D341Med (cell line): Measurements from ENCODE around the gene PI4KA.
"Not testable (repeated sequence)": the region's sequence is repeated elsewhere in the genome, so short reads cannot be mapped to it uniquely, and the experiment has no call there.

Experiments
- DNase-seq: peaks from one replicate; pipeline ENCODE4 v3.0.0; 2012; ENCODE audit warnings: low spot score

Gene PI4KA

DNA sequence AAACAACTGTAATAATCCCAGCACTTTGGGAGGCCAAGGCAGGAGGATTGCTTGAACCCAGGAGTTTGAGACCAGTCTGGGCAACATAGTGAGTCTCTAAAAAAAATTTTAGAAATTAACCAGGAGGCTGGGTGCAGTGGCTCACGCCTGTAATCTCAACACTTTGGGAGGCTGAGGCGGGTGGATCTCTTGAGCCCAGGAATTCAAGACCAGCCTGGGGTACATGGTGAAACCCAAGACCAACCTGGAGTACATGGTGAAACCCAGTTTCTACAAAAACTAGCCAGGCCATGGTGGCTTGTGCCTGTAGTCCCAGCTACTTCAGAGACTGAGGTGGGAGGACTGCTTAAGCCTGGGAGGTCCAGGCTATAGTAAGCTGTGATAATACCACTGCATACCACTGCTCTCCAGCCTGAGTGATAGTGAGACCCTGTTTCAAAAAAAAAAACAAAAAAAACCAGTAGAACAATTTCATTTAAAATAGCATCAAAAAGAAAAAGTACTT lies 11.2 kb downstream of the PI4KA start:
- no peak for DNase-seq

DNA sequence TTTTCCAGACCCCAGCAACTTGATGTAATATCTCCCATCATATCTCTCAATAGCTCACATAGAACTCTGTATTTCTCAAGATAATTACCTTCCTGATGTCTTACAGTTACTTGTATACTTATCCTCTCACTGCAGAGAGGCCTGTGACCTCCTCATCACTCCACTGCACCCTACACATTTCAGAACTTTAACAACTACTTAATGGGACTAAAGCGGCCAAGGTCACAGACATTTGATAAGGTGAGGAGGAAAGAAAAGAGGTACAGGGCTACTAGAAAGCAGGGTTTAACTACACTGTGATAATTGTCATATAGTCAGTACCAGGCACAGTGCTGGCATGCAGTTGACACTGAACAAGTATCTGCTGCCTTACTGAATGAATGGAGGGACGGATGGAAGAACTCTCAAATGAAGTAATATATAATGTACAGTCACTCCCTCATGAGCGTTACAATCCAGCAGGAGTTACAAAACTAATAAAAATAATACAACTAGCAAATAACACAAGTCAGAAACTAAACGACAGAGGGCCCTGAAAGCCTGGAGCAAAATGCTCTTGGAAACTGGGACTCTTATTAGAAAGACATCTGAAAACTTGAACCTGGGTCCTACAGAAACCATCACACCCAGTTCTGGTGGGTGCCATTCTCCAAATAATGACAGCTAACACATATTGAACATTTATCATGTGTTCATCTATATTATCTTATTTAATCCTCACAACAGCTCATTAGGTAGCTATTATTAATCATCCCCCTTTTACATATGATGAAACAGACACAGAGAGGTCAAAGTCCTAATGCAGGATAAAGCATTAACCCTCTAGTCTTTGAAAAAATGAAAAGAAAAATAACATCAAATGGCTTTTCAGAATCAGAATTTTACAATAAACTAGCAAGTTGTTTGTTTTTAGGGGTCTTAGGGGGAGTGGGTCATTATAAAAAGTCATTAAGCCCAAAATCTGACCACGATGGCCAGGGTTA lies 14.3 kb downstream of the PI4KA start:
- no peak for DNase-seq

DNA sequence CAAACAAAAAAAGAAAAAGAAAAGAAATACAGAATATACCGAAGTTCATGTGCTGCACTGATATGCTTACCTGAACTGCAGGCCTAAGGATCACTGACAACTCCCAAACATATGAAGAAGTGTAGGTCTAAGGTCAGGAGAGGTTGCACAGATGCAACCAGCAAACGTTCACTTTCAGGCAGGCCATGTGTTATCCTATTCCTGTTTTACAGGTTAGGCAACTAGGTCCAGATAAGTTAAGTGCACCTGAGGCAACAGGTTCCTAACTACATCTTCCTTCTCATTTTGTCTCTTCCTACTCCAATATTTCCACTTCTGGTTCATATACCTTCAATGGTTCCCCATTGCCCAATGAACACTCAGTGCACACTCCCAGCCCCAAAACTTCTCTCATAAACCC lies 15.1 kb downstream of the PI4KA start:
- no peak for DNase-seq

DNA sequence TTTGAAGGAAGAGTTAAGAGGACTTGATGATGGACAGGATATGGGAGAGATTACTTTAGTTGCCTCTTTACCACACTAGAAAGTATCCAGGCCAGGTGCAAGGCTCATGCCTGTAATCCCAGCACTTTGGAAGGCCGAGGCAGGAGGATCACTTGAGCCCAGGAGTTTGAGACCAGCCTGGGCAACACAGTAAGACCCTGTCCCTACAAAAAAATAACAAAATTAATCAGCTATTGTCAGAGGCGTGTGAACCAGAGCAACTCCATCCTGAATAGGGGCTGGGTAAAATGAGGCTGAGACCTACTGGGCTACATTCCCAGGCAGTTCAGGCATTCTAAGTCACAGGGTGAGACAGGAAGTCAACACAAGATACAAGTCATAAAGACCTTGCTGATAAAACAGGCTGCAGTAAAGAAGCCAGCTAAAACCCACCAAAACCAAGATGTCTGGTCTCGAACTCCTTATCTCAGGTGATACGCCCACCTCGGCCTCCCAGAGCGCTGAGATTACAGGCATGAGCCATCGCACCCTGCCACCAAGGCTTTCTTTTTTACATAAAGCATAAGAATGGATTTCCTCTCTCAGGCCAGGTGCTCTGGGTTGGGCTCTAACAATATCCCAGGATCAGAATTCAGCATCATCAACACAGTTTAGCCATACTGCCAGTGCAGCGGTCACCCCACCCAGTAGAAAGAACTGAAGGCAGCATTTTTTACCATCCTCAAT lies 17.8 kb downstream of the PI4KA start:
- no peak for DNase-seq

DNA sequence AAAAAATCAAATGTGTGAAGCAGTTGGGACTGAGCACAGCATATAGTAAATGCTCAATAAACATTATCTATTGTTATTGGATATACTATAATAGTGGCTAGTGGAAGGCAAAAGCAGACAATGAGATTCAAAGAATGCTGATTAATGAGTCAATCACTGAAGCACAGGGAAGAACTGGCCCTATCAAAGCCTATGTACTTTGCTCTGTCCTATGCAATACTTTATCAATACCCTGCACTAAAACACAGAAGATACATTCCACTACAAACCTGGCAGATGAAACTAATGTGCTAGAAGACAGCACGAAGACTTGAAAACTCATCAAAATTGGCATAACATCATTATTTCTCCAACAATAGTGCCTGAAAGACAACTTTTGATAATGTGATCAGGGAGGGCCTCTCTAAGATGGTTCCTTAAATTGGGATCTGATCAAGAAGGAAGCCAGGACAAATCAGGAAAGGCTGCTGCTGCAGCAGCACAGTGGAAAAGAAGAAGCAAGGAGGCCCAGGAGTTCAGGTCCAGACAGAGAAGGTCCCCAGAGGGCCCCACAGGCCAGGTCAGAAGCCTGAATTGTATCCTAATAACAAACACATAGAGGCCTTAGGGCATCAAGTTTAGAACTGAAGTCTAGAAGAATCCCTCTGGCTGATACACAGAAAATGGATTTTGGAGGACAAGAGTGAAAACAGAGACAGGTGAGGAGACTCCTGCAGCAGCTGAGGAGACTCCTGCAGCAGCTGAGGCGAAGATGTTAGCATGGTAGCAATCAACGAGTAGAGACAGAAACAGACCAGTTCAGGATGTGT lies 18.6 kb downstream of the PI4KA start:
- no peak for DNase-seq

DNA sequence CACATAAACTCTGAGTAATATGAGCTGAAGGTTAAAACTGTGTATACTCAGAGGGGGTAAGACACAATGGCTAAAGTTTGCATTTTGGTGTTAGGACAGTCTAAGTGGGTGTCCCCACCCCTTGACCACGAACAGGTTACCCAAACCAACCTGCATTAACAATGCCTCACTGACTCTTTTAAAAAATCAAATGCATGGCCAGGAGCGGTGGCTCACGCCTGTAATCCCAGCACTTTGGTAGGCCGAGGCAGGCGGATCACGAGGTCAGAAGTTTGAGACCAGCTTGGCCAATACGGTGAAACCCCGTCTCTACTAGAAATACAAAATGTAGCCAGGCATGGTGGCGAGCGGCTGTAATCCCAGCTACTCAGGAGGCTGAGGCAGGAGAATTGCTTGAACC lies 19.3 kb downstream of the PI4KA start:
- not testable (repeated sequence) for DNase-seq

DNA sequence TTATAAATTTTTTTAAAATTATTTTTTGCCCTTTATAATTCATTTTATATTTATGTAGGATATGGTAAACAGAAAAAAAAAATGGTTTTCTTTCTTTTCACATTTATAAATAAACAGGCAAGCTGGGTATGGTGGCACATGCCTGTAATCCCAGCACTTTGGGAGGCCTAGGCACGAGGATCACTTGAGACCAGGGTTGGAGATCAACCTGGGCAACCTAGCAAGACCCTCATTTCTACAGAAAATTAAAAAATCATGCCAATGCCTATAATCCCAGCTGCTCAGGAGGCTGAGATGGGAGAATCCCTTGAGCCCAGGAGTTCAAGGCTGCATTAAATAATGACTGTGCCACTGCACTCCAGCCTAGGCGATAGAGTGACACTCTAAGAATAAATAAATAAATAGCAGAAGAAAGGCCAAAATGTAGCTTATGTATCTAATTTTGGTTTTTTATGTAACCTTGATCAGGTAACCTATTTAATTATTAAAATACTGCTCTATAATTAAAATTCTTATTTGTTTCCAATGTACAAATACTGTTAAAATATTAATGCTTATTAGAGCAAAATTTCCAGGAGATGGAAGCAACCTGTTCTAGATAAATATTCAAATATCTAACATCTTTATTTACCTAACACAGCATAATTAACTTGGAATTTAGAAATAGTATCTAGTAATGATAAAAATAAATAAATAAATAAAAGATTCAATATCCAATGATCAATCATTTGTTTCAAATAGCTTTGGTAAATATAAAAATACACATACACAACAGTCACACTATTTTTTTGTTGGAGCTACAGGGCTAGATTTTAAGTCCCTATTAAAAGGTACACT lies 21.4 kb downstream of the PI4KA start:
- DNase-seq = no peak

DNA sequence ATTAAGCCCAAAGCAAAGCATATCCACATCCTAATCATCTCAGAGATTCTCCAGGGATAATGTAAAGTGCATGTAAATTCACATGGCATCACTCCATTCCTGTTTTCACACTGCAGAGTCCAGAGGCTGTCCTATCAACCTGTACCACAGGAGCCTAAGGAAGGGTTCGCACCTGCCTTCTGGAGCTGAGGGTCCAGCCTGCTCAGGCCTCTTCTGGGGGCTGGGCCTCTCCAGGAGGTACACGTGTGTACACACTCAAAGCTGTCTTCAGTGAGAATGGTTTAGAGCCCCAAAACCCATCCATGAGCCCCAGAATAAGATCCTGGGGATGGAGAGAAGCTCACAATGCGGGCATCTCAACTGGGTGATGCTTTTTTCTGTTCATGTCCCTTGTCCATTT lies 23.9 kb downstream of the PI4KA start:
- DNase-seq = no peak

DNA sequence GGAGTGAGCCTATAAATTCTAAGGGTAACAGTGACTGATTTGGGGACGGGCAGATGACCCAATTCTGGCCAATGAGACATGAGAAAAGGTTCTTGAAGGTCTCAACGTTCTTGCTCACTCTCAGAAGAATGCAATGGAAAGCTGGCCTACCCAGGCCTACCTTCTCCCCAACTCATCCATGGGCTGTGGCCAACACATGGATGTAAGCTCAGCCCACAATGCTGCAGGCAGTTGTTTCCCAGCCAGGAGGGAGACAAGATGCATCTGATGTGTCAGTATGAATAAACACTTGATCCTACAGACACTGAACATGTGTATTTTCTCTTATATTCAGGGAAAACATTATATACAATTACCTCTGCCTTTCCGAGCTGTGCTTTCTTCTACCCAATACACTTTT lies 24.4 kb downstream of the PI4KA start:
- no peak for DNase-seq

DNA sequence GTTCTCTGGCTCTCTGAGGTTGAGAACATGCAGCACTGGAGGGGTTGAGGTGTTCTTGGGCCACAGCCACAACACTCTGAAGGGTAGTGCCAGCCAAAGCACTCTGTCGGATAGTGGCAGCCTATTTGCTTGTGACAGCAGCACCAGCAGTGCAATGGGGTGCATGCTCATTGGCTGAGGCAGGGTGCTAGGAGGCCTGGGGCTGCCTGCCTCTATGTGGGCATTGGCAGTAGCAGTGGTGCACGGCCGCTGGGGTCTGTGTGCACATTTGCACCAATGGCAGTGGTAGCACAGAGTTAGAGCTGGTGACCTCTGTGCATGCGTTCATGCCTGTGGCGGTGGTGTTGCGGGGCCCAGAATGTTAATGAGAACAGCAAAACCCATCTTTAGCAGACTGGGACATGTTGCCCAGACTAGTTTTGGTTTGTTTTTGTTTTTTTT lies 25.4 kb downstream of the PI4KA start:
- DNase-seq = no peak

DNA sequence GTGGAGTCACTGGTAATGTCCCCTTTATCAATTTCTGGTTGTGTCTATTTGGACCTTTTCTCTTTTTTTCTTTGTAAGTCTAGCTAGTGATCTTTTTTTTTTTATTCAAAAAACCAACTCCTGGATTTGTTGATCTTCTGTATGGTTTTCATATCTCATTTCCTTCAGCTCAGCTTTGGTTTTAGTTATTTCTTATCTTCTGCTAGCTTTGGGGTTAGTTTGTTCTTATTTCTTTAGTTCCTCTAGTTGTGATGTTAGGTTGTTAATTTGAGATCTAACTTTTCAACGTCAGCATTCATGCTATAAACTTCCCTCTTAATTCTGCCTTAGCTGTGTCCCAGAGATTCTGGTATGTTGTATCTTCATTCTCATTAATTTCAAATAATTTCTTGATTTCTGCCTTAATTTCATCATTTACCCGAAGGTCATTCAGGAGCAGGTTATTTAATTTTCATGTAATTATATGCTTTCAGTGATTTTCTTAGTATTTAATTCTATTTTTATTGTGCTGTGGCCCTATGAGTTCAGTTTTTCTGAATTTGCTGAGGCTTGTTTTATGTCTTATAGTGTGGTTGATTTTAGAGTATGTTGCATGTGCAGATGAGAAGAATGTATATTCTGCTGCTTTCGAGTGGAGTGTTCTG lies 29.0 kb downstream of the PI4KA start:
- DNase-seq = no peak

DNA sequence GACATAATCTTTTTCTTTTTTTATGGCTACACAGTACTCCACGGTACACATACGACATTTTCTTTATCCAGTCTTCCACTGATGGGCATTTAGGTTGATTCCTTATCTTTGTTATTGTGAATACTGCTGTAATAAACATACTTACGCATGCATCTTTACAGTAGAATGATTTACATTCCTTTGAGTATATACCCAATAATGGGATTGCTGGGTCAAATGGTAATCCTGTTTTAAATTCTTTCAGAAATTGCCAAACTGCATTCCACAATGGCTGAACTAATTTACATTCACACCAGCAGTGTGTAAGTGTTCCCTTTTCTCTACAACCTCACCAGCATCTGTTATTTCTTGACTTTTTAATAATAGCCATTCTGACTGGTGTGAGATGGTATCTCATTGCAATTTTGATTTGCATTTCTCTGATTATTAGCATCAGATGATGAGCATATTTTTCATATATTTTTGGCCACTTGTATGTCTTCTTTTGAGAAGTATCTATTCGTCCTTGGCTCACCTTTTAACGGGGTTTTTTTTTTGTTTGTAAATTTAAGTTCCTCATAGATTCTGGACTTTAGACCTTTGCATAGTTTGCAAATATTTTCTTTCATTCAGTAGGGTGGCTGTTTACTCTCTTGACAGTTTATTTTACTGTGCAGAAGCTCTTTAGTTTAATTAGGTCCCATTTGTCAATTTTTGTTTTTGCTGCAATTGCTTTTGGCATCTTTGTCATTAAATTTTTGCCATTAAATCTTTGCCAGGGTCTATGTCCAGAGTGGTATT lies 32.0 kb downstream of the PI4KA start:
- not testable (repeated sequence) for DNase-seq

DNA sequence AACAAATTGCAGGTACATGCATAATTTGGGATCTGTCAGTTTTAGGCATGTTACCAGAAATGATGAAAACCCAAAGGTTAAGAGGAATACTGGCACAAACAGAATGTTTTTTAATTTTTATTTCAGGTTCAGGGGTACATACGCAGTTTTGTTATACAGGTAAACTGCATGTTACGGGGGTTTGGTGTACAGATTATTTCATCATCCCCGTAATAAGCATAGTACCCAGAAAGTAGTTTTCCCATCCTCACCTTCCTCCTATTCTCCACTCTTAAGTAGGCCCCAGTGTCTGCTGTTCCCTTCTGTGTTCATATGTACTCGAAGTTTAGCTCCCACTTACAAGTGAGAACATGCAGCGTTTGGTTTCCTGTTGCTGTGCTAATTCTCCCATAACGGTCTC lies 33.0 kb downstream of the PI4KA start:
- DNase-seq = no peak

DNA sequence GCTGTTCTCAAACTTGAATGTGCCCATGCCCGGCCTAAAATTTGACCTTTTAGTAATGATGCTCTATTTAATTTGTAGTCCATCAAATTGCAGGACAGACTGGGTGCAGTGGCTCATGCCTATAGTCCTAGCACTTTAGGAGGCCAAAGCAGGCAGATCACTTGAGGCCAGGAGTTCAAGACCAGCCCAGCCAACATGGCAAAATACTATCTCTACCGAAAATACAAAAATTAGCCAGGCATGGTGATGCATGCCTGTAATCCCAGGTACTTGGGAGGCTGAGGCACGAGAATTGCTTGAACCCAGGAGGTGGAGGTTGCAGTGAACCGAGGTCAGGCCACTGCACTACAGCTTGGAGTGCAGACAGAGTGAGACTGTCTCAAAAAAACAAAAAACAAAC lies 33.4 kb downstream of the PI4KA start:
- DNase-seq = not testable (repeated sequence)

DNA sequence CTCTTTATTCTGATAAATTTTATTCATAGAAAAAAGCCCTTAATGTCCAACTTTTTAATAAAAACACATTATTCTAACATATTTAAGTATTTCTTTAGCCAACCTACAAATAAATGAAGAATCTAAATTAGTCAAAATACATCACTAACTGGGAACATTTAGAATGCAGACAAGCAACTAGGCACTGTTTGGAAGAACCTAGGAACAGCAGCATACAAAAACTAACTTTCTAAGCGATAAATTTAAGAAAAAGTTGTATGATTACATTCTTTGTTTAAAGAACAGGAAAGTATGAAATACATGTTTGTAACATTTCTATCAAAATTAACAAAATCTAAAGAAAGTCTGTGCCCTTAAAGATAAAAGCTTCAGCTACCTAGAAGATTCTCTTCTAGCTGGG lies 35.3 kb downstream of the PI4KA start:
- DNase-seq = no peak

DNA sequence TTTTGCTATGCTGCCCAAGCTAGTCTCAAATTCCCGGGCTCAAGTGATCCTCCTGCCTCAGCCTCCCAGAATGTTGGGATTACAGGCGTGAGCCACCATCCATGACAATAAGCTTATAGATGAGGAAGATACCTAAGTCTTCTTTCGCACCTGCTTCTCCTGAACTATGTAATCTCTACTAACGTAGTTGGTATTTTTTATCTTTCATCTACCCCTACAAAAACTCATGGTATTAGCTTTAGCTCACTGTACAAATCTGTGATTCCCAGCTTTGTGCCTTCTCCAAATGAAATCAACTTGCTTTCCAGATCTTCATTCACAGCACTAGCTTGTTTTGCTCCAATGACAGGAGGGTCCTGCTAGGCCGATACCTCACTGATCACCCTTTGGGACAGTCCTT lies 36.4 kb downstream of the PI4KA start:
- DNase-seq = no peak

DNA sequence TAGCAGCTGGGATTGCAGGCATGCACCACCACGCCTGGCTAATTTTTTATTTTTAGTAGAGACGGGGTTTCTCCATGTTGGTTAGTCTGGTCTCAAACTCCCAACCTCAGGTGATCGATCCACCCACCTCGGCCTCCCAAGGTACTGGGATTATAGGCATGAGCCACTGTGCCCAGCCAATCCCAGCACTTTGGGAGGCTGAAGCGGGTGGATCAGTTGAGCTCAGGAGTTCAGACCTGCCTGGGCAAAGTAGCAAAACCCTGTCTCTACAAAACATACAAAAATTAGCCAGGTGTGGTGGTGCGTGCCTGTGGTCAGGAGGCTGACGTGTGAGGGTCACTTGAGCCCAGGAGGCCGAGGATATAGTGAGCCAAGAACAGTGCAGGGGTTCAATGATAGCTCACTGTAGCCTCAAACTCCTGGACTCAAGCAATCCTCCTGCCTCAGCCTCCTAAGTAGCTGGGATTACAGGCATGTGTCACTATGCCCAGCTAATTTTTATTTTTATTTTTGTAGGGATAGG lies 36.8 kb downstream of the PI4KA start:
- not testable (repeated sequence) for DNase-seq

DNA sequence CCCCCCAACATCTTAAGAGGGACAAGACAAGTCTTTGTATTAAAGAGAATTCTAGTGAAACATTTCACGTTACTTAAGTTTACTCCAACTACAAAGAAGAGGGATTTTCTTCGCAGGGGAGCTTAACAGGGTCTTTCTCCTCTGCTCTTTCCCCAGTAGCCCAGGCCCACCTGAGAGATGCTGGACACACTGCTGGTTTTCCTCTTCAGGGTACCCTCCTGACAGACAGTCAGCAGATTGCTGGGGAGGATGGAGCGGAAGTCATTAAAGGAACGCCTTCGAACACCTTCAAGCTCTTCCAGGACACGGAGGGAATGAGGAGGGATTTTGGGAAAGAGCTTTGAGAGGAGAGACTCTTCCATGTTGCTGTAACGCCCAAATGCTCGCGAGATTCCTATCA lies 39.1 kb downstream of the PI4KA start:
- DNase-seq = no peak

DNA sequence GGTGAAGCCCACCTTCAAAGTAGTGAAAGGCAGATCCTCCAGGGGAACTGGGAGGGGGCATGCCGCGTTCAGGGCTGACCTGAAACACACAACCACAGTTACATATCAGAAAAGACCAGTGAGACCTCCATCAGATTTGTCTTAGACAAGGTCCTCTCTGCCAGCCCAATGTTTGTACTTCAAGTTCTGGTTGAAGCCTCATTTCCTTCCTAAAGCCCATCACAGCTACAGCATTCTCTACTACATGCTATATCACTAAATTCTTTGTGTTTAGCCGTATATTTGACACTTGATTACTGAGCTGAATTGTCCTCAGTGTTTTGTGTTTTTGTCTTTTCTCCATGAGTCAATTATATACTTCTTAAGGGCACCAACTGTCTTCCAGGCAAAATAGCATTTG lies 40.1 kb downstream of the PI4KA start:
- DNase-seq = no peak

DNA sequence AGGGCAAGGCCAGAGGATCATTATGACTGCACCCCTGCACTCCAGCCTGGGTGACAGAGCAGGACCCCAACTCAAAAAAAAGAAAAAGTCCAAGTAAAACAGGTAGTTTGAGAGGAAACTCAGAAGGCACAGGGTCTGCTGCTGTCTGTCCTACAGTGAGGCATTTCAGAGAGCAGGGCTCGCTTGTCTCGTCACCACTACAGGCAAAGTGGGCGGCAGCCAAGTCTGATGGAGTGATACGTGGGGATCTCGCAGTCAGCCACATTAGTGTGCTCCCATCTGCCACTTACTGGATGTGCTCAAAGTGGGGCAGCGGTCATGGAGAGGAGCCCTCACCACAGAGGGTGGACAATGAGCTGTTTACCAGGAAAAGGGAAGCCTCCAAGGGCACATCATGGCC lies 42.1 kb downstream of the PI4KA start:
- no peak for DNase-seq
